ENCODE data around the gene SHISAL1. TPM values are rescaled to one million over a fixed set of nuclear protein-coding genes. Genes with fewer than 3 reads are reported as not detected.

SHISAL1 gene
- total and polyA plus RNA-seq, 4 donors, result 0.12 to 0.74 (median 0.34) TPM

DNA sequence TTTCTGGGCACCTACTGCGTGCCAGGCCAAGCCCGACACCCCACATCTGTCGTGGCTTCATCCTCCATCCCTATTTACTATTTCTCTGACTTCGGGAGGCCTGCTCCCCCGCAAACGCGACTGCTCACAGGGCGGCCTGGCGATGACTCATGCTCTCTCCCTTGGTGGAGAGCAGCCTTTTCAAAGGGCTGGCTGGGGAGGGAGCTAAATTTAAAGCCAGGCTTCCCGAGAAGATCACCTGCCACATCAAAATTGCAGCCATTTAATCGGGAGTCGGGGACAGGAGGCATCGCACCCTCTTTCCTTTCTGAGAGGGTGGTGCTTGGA, 24.9 kb upstream of the SHISAL1 start:
- Histone ChIP-seq H3K9ac (ENCODE audit: insufficient read depth in 1 of 2, low read length in 2 of 2) (no peak overlapping the region), H3K27ac (ENCODE audit: low read depth in 1 of 2, low read length in 1 of 2) (no peak overlapping the region), H3K9me3 (ENCODE audit: control insufficient read depth in 4 of 4, insufficient read depth in 3 of 4, low read length in 3 of 4) (peaks cover 0 to 1% (median 0%) of the 10 kb centered on the region in 4 donors), H3K4me3 (no peak overlapping the region), H3K27me3 (ENCODE audit: control insufficient read depth in 3 of 3, insufficient read depth in 3 of 3, low read length in 2 of 3) (peaks cover 0 to 41% (median 23%) of the 10 kb centered on the region in 3 donors), H3K36me3 (ENCODE audit: control insufficient read depth in 4 of 4, insufficient read depth in 4 of 4, low read length in 4 of 4) (no peaks in the 10 kb centered on the region), H3K4me1 (ENCODE audit: control insufficient read depth in 5 of 5, insufficient read depth in 5 of 5, low read length in 5 of 5) (peaks cover 0 to 2% (median 0%) of the 10 kb centered on the region in 5 donors)
- WGBS, 2 donors, result 37 to 48% methylated on average over 13 of the region's 13 CpGs
- TF ChIP-seq, protein P1, sequence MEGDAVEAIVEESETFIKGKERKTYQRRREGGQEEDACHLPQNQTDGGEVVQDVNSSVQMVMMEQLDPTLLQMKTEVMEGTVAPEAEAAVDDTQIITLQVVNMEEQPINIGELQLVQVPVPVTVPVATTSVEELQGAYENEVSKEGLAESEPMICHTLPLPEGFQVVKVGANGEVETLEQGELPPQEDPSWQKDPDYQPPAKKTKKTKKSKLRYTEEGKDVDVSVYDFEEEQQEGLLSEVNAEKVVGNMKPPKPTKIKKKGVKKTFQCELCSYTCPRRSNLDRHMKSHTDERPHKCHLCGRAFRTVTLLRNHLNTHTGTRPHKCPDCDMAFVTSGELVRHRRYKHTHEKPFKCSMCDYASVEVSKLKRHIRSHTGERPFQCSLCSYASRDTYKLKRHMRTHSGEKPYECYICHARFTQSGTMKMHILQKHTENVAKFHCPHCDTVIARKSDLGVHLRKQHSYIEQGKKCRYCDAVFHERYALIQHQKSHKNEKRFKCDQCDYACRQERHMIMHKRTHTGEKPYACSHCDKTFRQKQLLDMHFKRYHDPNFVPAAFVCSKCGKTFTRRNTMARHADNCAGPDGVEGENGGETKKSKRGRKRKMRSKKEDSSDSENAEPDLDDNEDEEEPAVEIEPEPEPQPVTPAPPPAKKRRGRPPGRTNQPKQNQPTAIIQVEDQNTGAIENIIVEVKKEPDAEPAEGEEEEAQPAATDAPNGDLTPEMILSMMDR (IDR thresholded peaks at IDR 0.05; ENCODE audit: control extremely low read depth, extremely low read depth), result no peak
- DNase-seq (no peak), ATAC-seq (ENCODE audit: insufficient read depth, low FRiP score) (no peak)

DNA sequence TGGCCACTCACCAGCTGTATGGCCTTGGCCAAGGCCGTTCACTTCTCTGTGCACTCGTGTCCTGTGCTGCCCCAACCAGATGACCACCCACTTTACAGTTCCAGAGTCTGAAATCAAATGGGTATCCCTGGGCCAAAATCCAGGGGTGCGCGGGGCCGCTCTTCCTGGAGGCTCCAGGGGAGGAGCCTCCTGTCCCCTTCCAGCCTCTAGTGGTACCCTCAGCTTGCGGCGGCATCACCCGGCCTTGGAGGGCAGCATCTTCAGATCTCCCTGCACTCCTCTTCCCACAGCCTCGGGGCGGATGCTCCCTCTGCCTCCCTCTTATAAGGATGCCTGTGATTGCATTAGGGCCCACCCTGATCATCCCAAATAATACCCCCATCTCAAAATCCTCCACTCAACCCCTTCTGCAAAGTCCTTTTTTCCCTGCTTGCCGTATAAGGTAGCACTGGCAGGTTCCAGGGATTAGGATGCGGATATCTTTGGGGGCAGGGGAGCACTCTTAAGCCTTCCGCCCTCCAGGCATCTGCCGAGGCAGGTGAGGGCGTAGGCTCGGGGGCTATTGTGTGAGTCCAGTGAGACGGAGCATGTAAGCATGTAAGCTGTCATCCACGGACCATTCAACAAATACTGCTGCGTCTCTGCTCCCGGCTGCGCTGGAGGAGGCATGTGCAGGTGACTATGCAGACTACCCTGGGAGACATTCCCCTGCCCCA, 24.4 kb upstream of the SHISAL1 start:
- TF ChIP-seq, protein P1 (IDR thresholded peaks at IDR 0.05; ENCODE audit: control extremely low read depth, extremely low read depth), result no peak
- WGBS, 2 donors, result 68 to 72% methylated on average over 21 of the region's 21 CpGs
- Histone ChIP-seq H3K27ac (ENCODE audit: low read depth in 1 of 2, low read length in 1 of 2) (no peak overlapping the region), H3K9me3 (ENCODE audit: control insufficient read depth in 4 of 4, insufficient read depth in 3 of 4, low read length in 3 of 4) (peaks cover 0 to 1% (median 0%) of the 10 kb centered on the region in 4 donors), H3K4me3 (no peak overlapping the region), H3K4me1 (ENCODE audit: control insufficient read depth in 5 of 5, insufficient read depth in 5 of 5, low read length in 5 of 5) (peaks cover 0 to 2% (median 0%) of the 10 kb centered on the region in 5 donors), H3K36me3 (ENCODE audit: control insufficient read depth in 4 of 4, insufficient read depth in 4 of 4, low read length in 4 of 4) (no peaks in the 10 kb centered on the region), H3K9ac (ENCODE audit: insufficient read depth in 1 of 2, low read length in 2 of 2) (no peak overlapping the region), H3K27me3 (ENCODE audit: control insufficient read depth in 3 of 3, insufficient read depth in 3 of 3, low read length in 2 of 3) (peaks cover 0 to 46% (median 27%) of the 10 kb centered on the region in 3 donors)
- DNase-seq, result no peak
- ATAC-seq (ENCODE audit: insufficient read depth, low FRiP score), result no peak

DNA sequence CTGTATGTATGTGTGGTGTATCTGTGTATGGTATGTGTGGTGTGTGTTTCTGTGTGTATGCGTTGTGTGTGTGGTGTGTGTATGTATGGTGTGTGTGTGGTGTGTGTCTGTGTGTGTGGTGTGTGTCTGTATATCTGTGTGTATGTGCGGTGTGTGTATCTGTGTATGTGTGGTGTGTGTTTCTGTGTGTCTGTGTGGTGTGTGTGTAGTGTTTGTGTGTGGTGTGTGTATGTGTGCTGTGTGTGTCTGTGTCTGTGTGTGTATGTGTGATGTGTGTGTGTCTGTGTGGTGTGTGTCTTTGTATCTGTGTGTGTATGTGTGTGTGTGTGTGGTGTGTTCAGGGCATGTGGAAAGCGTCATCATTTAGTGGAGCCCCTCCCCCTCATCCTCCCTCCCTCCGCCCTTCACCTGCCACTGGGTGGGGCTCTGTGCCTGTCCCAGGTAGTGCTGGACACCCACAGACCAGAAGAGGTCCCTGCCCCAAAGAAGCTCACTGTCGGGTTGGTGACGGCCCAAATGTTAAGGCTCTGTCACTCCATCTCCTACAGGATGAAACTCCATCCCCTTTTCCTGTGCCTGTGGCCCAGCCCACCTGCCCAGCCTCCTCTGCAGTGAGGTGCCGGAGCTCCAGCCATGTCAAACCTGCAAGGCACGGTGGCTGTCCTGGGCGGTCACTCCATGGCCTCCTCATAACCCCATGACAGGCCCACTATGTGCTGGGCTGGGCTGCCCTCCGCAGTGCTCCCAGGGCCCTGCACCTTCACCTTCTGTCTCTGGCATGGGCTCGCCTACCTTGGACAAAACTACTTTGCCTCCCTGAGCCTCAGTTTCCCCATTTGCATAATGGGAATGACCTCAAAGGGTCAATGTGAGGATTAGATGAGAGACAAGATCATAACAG, 23.4 kb upstream of the SHISAL1 start:
- Histone ChIP-seq H3K27me3 (ENCODE audit: control insufficient read depth in 3 of 3, insufficient read depth in 3 of 3, low read length in 2 of 3) (peaks cover 0 to 47% (median 30%) of the 10 kb centered on the region in 3 donors), H3K4me3 (no peak overlapping the region), H3K36me3 (ENCODE audit: control insufficient read depth in 4 of 4, insufficient read depth in 4 of 4, low read length in 4 of 4) (no peaks in the 10 kb centered on the region), H3K4me1 (ENCODE audit: control insufficient read depth in 5 of 5, insufficient read depth in 5 of 5, low read length in 5 of 5) (peaks cover 0 to 2% (median 0%) of the 10 kb centered on the region in 5 donors), H3K9me3 (ENCODE audit: control insufficient read depth in 4 of 4, insufficient read depth in 3 of 4, low read length in 3 of 4) (peaks cover 0 to 1% (median 0%) of the 10 kb centered on the region in 4 donors), H3K27ac (ENCODE audit: low read depth in 1 of 2, low read length in 1 of 2) (no peak overlapping the region), H3K9ac (ENCODE audit: insufficient read depth in 1 of 2, low read length in 2 of 2) (no peak overlapping the region)
- DNase-seq (no peak), ATAC-seq (ENCODE audit: insufficient read depth, low FRiP score) (no peak)
- WGBS, 2 donors, result 63 to 67% methylated on average over 11 of the region's 11 CpGs
- TF ChIP-seq, protein P1 (IDR thresholded peaks at IDR 0.05; ENCODE audit: control extremely low read depth, extremely low read depth), result no peak
